Left kidney (tissue), 8 donors: ENCODE data around the gene SMAP2. TPM values are rescaled to one million over a fixed set of nuclear protein-coding genes. Genes with fewer than 3 reads are reported as not detected.
"Not testable (repeated sequence)": the region's sequence is repeated elsewhere in the genome, so short reads cannot be mapped to it uniquely, and the experiment has no call there.

Experiments
- DNase-seq: peaks from one replicate; pipeline ENCODE4 v3.0.0-alpha.2; 2013
- long read RNA-seq, 8 donors: transcript quantifications; one replicate each; lab custom pipeline, GENCODE V29; 2026
- polyA plus RNA-seq: library from polyadenylated mRNA; unstranded; fragments of 120-200 nt; gene quantifications from one replicate; pipeline ENCODE4 v1.2.1, GENCODE V29; 2013; ENCODE audit not compliant: insufficient read length

Gene SMAP2
- polyA plus RNA-seq = 27.1 TPM
- long read RNA-seq, donor 1, partial matches to known transcripts = 5 of 7 reads
- long read RNA-seq, donor 1, other reads (novel, unspliced or antisense) = 0 of 7 reads
- long read RNA-seq, donor 2 = 0 reads
- long read RNA-seq, donor 3 = 0 reads
- long read RNA-seq, donor 4 = 0 reads
- long read RNA-seq, donor 5, partial matches to known transcripts = 0 of 1 reads
- long read RNA-seq, donor 5, other reads (novel, unspliced or antisense) = 0 of 1 reads
- long read RNA-seq, donor 6, partial matches to known transcripts = 11 of 11 reads
- long read RNA-seq, donor 6, other reads (novel, unspliced or antisense) = 0 of 11 reads
- long read RNA-seq, donor 7, transcript SMAP2-202 (10 exons, 2,939 nt) = major isoform, 7 of 7 reads
- long read RNA-seq, donor 7, partial matches to known transcripts = 0 of 7 reads
- long read RNA-seq, donor 7, other reads (novel, unspliced or antisense) = 0 of 7 reads
- long read RNA-seq, donor 8, partial matches to known transcripts = 0 of 2 reads
- long read RNA-seq, donor 8, other reads (novel, unspliced or antisense) = 0 of 2 reads

DNA sequence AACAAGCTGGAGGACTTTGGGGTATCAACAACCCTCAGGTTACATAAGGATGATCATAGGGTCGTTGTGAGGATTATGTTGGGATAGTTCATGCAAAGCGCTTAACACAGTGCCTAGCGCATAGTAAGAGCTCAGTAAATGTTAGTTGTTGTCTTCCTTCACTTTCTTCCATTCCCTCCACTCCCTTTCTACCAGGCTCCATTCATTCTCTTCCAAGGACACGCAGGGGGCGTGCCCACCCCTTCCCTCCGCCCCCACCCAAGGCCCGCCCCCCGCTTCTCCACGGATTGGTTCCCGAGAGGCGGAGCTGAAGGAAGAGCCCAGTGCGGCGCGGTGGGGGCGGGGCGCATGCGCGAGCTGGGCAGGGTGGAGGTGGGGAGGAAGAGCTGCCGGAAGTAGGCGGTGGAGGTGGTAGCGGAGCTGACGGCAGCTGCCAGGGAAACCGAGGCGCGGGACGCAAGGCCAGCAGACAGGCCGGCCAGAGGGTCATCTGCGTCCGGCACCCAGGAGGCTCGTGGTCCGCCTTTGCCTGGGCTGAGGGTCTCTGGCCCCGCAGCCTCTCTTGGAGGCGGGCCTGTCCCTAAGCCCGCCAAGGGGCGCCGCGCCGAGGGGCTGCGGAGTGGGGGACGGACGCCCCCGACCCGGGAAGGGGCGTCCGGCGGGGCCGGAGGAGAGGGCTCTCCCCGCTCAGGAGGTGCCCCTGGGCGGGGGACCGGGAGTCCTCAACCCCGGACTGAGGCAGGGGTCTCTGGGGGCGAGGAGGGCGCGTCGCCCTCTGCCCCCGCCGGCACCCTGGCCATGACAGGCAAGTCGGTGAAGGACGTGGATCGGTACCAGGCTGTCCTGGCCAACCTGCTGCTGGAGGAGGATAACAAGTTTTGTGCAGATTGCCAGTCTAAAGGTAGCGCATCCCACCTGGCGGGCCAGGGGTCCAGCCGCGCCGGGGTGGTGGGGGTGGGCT is at the start of gene SMAP2:
Gene SMAP2, plus strand, starts transcription at position 405 of the 961 bp plus-strand sequence. Its CDS starts 394 bp downstream, at position 799.
- DNase-seq = peak; percentile 95

DNA sequence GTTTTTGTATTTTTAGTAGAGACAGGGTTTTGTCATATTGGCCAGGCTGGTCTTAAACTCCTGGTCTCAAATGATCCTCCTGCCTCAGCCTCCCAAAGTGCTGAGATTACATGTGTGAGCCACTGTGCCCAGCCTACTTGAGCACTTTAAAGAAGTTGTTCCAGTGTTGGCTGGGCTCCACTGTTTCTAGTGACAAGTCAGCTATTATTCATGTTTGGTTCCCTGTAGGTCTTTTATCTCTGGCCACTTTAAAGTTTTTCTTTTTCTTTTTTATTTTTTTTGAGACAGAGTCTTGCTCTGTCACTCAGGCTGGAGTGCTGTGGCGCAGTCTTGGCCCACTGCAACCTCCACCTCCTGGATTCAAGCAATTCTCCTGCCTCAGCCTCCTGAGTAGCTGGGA is 42.1 kb upstream of the SMAP2 start:
- not testable (repeated sequence) for DNase-seq

DNA sequence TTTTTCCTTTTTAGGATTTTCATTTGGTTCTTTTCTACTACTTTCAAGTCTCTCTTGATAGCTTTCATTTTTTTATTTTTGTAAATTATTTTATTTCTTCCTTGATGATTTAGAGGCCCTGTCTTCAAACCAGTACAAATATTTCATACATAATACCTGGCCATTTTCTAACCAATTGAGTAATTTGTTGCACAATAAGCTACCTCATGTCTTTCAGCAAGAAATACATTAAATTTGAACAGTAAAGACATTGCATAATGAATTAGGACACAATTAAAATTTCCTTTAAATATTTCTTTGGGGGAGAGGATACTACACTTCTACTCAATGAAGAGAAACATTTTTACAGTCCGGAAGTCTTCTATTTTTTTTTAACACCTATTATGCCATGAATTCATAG is 40.8 kb upstream of the SMAP2 start:
- no peak for DNase-seq

DNA sequence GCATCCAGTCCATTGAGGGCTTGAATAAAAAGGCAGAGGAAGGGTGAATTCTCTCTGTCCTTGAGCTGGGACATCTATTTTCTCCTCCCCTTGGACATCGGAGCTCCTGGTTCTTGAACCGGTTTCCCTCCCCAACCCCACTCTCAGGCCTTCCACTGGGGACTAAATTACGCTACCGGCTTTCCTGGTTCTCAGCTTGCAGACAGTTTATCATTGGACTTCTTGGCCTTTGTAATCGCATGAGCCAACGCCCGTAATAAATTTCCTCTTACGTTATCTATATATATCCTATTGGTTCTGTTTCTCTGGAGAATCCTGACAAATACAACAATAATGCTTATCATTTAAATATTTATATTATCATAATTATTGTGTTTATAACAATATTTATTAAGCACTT is 36.1 kb upstream of the SMAP2 start:
- no peak for DNase-seq

DNA sequence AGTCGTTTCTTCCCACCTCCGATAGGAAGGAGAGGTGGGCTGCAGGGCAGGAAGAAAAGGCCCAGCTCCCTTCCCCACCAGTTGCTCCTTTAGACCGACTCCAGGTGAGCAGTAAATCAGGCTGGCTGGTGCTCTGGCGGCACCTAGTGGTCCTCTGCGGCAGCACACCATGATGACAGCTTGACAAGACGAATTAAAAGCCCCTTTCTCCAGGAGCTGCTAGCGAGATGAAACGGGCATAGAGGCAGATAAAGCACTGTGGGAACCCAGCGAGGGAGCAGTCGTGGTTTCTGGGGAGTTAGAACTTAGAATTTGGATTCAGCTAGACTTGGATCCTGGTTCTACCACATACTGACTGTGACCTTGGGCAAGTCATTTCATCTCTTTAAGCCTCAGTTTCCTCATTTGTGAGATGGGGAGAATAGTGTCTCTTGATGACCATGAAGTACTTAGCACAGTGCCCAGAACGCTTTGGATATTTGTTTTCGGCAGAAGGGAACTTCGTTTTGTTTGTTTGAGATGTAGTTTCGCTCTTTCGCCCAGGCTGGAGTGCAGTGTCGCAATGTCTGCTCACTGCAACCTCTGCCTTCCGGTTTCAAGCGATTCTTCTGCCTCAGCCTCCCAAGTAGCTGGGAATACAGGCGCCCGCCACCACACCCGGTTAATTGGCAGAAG is 34.6 kb upstream of the SMAP2 start:
- DNase-seq = peak; percentile 83

DNA sequence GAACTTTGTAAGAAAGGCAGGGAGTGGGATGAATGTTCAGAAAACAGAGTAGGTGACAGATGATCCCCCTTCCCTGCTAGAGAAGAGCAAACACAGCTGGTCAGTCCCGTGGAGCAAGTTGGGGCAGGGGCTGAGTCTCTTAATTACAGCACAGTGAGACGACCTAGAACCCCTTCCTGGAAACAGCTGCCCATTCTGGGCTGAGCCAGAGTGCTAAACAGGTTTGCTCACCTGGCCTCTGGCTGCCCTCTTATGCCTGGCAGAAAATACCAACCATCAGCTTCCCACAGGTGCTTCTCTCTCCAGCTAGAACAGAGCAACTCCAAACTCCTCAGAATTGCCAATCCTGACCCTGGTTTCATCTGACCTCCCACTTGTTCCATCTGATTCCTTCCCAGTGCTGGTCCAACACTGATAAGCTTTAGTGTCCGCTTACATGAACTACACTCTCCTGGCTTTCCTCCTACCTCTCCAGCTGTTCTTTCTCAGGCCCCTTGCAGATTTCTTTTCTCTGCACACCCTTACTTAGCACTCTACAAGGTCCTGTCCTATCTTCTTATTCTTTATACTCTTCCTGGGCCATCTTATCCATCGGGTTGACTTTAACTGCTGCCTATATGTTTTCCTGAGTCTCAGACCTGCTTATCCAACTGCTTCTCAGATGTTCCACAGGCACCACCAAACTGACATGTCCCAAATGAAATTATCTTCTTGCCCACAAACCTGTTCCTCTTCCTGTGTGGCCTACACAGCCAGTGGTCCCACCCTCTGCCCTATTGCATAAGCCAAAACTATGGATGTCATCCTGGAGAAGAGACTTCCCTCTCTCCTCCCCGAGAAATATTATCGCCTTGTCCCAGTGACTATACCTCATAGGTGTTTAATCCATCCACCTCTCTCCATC is 33.9 kb upstream of the SMAP2 start:
- DNase-seq = no peak

DNA sequence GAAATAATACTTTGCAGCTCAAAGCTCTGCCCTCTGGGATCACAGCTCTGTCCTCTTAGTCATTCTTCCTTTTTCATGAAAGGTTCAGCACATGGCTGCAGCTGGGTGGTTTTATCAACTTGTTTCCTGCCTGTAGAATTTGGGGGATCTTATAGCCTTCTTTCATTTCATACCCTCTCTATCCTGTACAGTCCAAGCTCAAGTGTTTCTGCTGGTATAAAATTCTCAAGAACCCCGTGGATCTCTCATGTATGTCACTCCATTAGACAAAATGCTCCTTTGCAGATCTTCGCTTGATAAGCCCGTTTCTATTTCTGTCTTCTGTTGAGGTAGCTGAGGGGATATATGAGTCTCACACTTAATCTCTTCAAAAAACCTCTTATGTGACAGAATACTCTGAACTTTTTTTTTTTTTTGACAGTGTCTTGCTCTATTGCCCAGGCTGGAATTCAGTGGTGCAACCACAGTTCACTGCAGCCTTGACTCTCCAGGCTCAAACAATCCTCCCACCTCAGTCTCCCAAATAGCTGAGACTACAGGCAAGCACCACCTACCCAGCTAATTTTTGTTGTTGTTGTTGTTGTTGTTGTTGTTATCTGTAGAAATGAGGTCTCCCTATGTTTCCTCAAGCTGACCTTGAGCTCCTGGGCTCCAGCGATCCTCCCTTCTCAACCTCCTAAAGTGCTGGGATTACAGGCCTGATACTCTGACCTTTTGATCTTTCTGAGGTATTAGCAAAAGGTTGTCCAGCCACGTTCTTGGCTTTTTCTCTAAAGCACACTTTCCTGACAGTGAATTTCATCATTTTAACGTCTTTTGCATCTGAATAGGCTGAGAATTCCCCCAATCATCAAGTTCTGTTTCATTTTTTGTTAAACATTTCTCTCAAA is 31.8 kb upstream of the SMAP2 start:
- DNase-seq = no peak

DNA sequence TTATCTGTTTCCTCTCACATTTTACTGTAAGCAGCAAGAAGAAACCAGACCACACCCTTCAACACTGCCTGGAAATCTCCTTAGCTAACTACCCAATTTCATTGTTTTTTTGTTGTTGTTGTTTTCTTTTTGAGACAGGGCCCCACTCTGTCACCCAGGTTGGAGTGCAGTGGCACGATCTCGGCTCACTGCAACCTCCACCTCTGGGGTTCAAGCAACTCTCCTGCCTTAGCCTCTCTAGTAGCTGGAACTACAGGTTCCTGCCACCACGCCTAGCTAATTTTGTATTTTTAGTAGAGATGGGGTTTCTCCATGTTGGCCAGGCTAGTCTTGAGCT is 31.2 kb upstream of the SMAP2 start:
- DNase-seq = not testable (repeated sequence)

DNA sequence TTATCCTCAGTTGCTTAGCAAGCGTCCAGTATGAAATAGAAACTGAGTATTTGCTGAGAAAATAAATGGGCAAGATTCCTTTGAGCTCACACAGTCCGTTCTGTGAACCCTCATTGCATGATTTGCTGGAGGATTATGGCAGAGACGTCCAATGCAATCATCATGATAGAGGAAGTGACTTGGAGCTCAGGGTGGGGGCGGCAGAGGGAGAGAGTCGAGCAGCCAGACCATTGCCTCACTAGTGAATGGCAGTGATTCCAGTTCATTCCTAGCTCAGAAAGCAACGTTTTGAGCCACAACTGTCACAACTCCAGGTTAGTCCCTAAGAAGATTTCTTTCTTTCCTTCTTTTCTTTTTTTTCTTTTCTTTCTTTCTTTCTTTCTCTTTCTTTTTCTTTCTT is 28.9 kb upstream of the SMAP2 start:
- DNase-seq = no peak

DNA sequence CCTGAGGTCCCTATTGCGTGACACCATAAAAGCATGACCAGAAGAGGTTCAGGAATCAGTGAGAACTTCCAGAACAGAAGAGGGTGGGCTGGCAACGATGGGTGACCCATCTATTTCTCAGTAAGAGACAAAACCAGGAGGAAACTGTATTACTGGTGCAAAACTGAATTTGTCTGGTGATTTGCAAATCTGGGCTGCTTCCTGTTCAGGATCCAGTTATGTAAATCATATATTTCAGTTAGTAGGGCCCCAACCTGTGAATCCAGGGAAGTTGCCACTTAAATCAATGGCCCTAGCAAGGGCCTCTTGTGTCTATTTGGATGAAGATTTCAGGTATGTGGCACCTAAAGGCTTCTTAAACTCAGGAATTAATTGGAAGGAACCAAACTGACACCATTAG is 23.1 kb upstream of the SMAP2 start:
- no peak for DNase-seq

DNA sequence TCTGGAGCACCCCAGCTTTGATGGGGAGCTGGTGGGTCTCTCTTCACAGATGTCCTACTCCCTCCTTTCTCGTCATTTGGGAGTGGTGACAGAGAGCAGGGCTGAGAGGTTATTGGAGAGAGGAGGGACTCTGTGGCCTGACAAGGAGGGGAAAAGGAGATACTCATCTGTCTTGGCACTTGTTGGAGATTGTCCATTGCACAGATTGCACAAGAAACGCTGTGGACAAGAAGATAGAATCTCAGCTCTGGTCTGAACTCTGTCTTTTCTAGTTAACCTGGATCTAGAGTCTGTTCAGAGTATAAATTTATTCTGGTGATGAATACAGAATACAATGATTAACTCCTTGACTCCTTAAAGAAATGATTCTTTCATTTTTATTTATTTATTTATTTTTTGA is 22.4 kb upstream of the SMAP2 start:
- DNase-seq = no peak

DNA sequence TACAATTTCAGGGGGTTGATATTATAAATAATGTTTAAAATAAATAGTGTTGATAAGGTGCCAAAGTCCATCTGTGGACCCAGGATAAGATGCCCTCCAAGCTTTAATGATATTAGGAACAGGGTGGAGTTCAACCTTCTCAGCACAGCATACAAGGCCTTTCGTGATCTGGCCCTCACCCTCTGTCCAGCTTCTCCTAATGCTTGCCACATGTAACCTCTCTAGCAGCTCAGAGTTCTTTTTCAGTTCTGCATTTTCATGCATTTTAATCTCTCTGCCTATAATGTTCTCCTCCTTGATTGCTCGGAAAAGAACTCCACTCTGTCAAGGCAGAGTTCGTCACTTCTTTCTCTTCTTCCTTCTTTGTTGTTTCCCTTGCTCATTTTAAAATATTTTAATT is 21.4 kb upstream of the SMAP2 start:
- DNase-seq = no peak

DNA sequence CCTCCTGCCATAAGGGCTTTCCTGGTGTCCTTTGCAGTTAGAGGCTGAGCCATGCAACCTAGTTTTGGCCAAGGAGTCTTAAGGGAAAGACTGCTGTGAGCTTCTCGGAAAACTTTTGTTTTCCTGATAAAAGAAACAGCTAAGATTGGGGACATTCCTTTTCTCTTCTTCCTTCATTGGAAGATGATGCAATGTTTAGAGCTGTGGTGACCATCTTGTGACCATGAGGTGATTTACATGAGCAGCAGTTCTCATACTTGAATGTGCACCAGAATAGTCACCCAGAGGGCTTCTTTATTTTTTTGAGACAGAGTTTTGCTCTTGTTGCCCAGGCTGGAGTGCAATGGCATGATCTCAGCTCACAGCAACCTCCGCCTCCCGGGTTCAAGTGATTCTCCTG is 20.4 kb upstream of the SMAP2 start:
- no peak for DNase-seq

DNA sequence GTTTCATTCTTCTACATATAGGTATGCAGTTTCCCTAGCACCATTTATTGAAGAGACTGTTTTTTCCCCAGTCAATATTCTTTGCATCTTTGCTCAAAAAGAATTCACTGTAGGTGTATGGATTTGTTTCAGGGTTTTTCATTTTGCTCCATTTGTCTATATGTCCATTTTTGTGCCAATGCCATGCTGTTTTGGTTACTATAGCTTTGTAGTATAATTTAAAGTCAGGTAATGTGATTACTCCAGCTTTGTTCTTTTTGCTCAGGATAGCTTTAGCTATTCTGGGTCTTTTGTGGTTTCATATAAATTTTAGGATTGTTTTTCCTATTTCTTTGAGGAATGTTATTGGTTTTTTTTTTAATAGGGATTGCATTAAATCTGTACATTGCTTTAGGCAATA is 15.9 kb upstream of the SMAP2 start:
- no peak for DNase-seq

DNA sequence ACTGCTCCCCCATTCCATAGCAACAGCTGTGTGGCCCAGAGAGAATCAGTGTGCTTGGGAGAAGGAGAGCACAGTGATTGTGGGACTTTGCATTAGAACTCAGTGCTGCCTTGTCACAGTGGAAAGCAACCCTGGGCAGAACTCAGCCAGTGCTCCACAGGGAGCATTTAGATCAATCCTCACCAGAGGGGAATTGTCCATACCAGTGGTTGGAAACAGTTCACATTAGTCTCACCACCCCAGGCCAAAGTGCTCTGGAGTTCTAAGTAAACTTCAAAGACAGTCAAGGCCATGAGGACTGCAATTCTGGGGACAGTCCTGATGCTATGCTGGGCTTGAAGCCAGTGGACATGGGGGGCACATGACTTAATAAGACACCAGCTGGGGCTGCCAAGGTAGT is 12.9 kb upstream of the SMAP2 start:
- DNase-seq = no peak

DNA sequence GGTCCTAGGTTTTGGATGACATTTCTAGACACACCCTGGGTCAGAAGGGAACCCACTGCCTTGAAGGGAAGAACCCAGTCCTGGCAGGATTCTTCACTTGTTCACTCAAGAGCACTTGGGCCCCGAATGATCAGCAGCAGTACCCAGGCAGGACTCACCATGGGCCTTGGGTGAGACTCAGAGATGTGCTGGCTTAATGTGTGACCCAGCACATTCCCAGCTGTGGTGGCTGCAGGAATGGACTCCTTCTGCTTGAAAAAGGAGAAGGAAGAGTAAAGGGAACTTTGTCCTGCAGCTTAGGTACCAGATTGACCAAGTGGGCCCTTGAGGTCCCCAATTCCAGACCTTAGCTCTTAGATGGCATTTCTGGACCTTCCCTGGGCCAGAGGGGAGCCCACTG is 12.3 kb upstream of the SMAP2 start:
- no peak for DNase-seq

DNA sequence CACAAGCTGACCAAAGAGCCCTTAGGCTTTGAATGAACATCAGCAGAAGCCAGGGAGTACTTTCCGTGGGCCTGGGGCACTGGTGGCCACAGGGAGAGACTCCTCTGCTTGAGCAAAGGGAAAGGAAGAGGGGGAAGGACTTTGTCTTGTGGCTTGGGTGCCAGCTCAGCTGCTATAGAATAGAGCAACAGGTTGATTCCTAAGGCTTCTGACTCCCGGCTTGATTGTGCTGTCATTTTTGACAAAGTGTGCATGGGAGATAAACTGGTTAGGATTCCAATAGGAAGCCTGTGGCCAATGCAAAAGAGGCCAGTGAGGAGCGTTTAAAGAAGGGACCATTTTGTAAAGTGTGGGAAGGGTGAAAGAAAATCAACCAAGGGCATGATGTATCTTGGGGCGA is 11.9 kb upstream of the SMAP2 start:
- no peak for DNase-seq

DNA sequence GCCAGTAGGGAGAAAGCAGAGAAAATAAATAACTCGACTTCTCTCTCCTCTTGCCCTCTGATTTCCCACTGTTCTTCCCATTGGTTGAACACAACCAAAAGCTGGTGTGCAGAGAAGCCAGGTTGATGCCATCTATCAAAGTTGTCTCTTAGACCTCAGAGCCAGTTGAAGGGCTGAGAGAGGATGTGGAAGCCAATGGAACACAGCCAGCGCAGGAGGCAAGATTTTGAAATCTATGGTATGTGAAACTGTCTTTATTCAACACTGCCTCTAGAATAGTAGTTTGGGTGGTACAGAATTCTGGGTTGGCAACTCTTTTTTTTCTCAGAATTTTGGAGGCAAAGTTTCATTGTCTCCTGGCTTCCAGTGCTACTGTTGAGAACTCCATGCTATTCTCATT is 11.3 kb upstream of the SMAP2 start:
- DNase-seq = no peak

DNA sequence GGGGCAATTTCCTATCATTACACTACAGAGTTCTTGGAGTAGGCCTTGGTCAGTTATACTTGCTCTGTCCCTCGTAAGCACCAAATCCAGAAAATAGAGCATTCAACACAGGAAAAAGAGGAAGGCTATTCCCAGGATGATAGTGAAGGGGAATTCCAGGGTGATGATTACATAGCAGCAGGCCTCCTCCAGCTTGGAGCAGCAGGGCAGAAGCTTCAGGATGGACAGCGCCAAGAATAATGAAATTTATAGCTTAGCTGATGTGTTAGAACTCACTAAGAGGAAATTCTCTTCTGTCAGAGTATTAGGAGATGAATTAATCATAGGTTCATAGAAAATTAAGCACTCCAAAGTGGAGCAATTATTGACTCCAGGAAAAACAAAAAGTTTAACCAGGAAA is 10.8 kb upstream of the SMAP2 start:
- no peak for DNase-seq

DNA sequence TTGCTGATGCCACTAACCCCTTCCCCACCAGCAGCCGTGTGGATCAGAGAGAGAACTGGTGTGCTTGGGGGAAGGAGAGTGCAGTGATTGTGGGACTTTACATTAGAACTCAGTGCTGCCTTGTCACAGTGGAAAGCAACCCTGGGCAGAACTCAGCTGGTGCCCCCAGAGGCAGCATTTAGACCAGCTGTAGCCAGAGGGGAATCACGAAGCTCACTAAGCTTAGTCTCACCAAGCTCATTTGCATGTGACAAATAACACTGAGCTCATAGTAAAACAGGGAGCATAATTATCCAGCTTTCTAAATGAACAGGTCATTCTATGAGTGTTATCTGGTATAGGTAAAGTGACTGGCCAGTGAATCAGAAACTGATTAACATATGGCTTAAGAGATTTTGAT is 9.8 kb upstream of the SMAP2 start:
- DNase-seq = no peak
